Adipocyte (in vitro differentiated cells): ENCODE measurements around the gene SRP68.
"Not testable (repeated sequence)": the region's sequence is repeated elsewhere in the genome, so short reads cannot be mapped to it uniquely, and the experiment has no call there.

Source experiments
- DNase-seq: peaks from one replicate; pipeline ENCODE4 v3.0.0-alpha.2; 2015; ENCODE audit warnings: low read depth
- H3K27me3 ChIP-seq: replicated peaks from 2 replicates; pipeline ENCODE4 v1.7.0; 2013; ENCODE audit warnings: mild to moderate bottlenecking, low read length, moderate library complexity; ENCODE audit not compliant: control insufficient read depth, insufficient read depth
- H3K36me3 ChIP-seq: 2 replicates; pipeline ENCODE4 v1.7.0; 2013; ENCODE audit warnings: low read length, mild to moderate bottlenecking, moderate library complexity; ENCODE audit not compliant: control insufficient read depth, insufficient read depth, severe bottlenecking
- H3K4me1 ChIP-seq: 2 replicates; pipeline ENCODE4 v1.7.0; 2013; ENCODE audit warnings: mild to moderate bottlenecking, low read length, moderate library complexity; ENCODE audit not compliant: control insufficient read depth, insufficient read depth
- H3K4me3 ChIP-seq: 2 replicates; pipeline ENCODE4 v1.7.0; 2013; ENCODE audit warnings: mild to moderate bottlenecking, low read length, moderate library complexity
- H3K9ac ChIP-seq: 2 replicates; pipeline ENCODE4 v1.7.0; 2013; ENCODE audit warnings: mild to moderate bottlenecking, low read length, moderate library complexity
- H3K9me3 ChIP-seq: 2 replicates; pipeline ENCODE4 v1.7.0; 2013; ENCODE audit warnings: mild to moderate bottlenecking, low read length, moderate library complexity; ENCODE audit not compliant: control insufficient read depth

SRP68 gene

DNA sequence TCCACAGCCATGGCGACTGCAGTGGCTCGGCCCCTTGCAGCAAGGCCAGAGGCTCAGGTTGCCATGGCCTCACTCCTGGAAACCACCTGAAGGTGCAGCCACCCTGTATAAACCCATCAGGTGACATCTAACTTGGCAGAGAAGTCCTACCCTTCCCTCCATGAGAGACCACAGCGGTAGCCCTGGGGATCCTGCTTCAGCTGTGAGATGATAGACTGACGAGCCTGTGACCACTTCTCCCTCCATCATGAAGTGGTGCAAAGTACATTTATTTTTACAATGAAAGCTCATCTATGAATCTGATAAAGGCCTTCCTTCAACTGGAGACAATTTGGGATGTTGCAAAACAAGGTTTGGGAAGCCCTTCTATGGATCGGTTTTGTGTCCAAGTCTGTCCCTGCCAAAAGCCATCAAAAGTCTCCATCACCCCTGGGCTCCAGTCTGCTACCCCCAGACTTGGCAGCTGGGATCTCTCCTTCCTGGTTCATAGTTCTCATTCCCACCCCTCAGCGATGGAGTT, 8.5 kb upstream of the SRP68 start:
- no peaks in the 10 kb centered on the region for H3K4me1 ChIP-seq

DNA sequence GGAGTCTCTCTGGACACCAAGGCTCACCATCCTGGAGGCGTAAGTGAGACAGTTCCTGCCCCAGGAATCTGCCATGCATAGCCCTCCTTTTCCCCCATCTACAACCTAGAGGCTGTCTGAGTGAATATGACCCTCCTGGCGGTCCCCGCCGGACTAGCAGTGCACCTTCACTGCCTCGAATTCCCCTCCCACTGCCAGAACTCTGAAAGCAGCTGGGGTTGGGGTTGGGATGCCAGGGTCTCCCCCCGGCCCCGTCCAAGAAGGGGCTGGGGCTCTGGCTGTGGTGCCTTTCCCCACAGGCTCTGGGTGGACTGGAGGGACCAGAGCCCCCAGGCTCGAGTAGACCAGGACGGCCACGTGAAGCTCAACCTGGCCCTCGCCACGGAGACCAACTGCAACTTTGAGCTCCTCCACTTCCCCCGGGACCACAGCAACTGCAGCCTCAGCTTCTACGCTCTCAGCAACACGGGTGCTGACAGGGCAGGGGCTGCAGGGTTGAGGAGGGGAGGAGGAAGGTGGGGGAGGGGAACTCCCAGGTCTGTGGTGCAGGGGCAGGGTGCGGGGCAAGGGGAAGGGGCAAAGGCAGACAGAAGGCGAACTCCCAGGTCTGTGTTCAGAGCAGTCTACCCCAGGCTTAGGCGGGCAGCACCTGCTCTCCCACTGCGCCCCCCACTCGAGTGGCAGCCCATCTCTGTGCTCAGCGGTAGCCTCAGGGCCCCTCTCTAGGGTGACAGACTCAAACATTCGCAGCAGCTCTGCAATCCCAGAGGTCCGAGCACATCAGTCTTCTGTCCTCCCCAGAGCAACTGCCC, 7.8 kb upstream of the SRP68 start:
- Histone ChIP-seq H3K9ac (no peak overlapping the region), H3K27me3 (peaks cover 46% of the 10 kb centered on the region), H3K36me3 (peaks cover 23% of the 10 kb centered on the region), H3K9me3 (no peaks in the 10 kb centered on the region), H3K4me1 (peaks cover 3% of the 10 kb centered on the region), H3K4me3 (no peak overlapping the region)
- DNase-seq: no peak

More for the DNA sequence above, 8.5 kb upstream of the SRP68 start:
- H3K36me3 ChIP-seq: peaks cover 29% of the 10 kb centered on the region
- H3K9me3 ChIP-seq: no peaks in the 10 kb centered on the region
- H3K9ac ChIP-seq: no peak overlapping the region
- no peak overlapping the region for H3K4me3 ChIP-seq
- peaks cover 39% of the 10 kb centered on the region for H3K27me3 ChIP-seq
- no peak for DNase-seq

DNA sequence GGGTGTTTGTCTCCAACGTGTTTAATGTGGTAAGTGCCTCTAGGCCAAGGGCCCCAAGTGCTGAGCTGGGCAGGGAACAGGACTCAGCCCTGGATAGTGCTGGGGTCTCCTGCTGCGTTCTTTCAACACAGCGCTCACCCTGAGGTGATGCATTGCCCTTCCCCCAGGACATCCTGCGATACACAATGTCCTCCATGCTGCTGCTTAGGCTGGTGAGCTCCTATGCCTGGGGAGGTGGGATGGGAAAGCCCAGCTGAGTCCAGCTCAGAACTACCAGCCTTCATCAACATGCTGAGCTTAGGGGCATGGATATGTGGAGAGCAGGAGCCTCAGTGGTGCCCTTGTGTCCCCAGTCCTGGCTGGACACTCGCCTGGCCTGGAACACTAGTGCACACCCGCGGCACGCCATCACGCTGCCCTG, 7.2 kb upstream of the SRP68 start:
- H3K4me3 ChIP-seq: no peak overlapping the region
- peaks cover 3% of the 10 kb centered on the region for H3K4me1 ChIP-seq
- peaks cover 17% of the 10 kb centered on the region for H3K36me3 ChIP-seq
- no peaks in the 10 kb centered on the region for H3K9me3 ChIP-seq
- H3K9ac ChIP-seq: no peak overlapping the region
- no peak for DNase-seq
- H3K27me3 ChIP-seq: peaks cover 51% of the 10 kb centered on the region

DNA sequence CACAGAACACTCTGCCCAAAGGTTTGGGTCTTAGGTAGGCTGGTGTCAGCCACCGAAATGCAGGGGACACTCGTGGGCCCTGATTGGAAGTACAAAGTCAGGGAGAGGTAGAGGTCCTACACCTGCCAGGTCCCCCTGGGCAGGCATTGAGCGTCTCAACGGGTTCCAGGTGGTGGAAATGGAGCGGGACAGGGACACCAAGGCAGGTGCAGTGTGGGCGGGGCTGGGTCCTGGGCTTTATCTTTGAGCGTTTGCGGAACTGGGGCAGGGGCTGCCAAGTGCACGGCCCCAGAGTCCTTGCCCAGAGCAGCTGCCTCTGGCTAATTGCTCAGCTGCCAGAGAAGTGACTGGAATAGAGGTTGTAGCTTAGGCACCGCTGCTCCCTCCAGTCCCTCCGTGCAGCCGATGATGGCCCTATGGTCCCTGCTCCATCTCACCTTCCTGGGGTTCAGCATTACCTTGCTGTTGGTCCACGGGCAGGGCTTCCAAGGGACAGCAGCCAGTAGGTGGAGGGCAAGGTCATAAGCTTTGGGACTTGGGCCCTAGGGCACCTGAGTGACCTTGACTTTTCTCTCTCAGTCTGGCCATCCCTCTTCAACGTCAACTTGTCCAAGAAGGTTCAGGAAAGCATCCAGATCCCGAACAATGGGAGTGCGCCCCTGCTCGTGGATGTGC, 6.7 kb upstream of the SRP68 start, which contains the start of gene ZACN:
Gene ZACN (plus strand): TSS at position 323 of the 675 bp plus-strand sequence. CDS start 83 bp downstream, at position 406.
- Histone ChIP-seq H3K36me3 (peaks cover 11% of the 10 kb centered on the region), H3K4me3 (no peak within 1 kb of the TSS), H3K9me3 (no peaks in the 10 kb centered on the region), H3K27me3 (peaks cover 51% of the 10 kb centered on the region), H3K4me1 (peaks cover 3% of the 10 kb centered on the region), H3K9ac (no peak within 1 kb of the TSS)
- DNase-seq: no peak

- H3K9ac ChIP-seq, DNase-seq, H3K9me3 ChIP-seq, H3K36me3 ChIP-seq, H3K4me1 ChIP-seq, H3K4me3 ChIP-seq: not testable (repeated sequence)
- H3K27me3 ChIP-seq: peaks cover 54% of the 10 kb centered on the region
These were observed 6.1 kb upstream of the SRP68 start for GRCh38 chr17:76078370-76078769.

GRCh38 chr17:76077584-76078110, 5.3 kb upstream of the SRP68 start:
- H3K4me3 ChIP-seq: no peak overlapping the region
- peaks cover 54% of the 10 kb centered on the region for H3K27me3 ChIP-seq
- no peaks in the 10 kb centered on the region for H3K36me3 ChIP-seq
- H3K9ac ChIP-seq: no peak overlapping the region
- peaks cover 6% of the 10 kb centered on the region for H3K4me1 ChIP-seq
- no peaks in the 10 kb centered on the region for H3K9me3 ChIP-seq
- no peak for DNase-seq

GRCh38 chr17:76076765-76077583, 4.7 kb upstream of the SRP68 start:
- Histone ChIP-seq H3K9me3 (no peaks in the 10 kb centered on the region), H3K27me3 (peaks cover 54% of the 10 kb centered on the region), H3K4me3 (no peak overlapping the region), H3K9ac (no peak overlapping the region), H3K36me3 (no peaks in the 10 kb centered on the region), H3K4me1 (peaks cover 6% of the 10 kb centered on the region)
- no peak for DNase-seq

DNA sequence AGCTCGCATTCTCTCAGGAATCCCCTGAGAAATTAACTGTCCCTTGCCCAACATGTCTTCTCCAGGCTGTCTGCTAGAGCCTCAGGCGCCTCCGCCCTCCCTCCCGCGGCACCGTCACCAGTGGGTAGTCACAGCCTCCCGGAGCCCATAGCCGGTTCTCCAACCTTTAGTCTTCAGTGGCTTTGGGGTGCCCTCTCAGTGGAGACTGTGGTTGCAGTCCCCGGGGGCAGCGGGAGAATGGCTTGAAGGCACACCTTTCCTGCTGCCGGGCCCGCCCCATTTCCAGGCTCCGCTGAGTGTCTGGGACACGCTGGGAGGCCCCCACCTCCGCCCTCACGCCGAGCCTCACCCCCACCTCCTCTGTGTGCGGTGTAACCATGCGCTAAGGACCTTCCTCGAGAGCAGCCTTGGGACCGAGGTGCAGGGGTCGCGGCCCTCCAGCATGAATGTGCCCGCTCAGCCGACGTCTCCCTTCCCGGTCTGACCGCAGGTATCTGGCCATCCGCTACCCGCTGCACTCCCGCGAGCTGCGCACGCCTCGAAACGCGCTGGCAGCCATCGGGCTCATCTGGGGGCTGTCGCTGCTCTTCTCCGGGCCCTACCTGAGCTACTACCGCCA, 3.9 kb upstream of the SRP68 start:
- no peak overlapping the region for H3K9ac ChIP-seq
- H3K9me3 ChIP-seq: no peaks in the 10 kb centered on the region
- H3K36me3 ChIP-seq: no peaks in the 10 kb centered on the region
- no peak overlapping the region for H3K4me3 ChIP-seq
- no peak for DNase-seq
- H3K4me1 ChIP-seq: peaks cover 8% of the 10 kb centered on the region
- peaks cover 54% of the 10 kb centered on the region for H3K27me3 ChIP-seq

DNA sequence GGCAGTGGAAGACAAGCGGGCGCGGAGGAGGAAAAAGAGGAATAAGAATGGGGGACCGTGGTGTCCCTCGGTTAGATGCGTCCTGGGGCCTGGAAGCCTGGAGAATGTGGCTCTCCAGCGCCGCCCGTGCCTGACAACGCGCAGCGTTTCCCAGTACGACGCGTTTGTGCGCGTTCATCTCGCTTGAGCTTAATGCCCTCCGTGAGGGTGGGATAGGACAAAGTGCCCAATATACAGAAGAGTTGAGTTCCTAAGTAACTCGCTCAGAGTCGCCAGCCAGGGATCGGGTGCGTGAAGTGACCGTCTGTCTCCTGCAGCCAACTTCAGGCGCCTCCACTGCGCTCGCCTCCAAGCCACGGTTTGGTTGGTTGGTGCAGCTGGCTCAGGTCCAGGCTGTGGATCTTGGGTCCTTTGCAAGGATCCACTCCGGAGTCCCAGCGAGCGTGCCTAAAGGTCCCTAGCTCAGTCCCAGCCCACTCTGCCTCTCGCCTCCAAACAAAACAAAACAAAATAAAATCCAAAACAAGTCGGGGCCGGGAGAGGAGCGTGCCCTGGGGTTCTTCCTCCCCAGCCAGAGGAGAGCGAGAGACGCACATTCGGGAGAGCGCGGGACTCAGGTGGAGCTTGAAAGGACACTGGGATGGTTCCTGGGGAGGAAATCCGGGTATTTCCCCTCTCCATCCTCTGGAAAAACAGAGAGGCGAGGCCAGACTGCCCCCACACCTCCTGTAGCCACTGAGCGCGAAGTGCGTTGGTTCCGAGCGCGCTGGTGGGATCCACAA, 3.2 kb upstream of the SRP68 start:
- no peaks in the 10 kb centered on the region for H3K36me3 ChIP-seq
- H3K4me3 ChIP-seq: no peak overlapping the region
- no peaks in the 10 kb centered on the region for H3K9me3 ChIP-seq
- H3K4me1 ChIP-seq: peaks cover 15% of the 10 kb centered on the region
- no peak overlapping the region for H3K9ac ChIP-seq
- peaks cover 54% of the 10 kb centered on the region for H3K27me3 ChIP-seq
- peak; percentile 45 for DNase-seq
